Panc1 (cell line): ENCODE data around the gene KCNMA1. TPM values are rescaled to one million over a fixed set of nuclear protein-coding genes. Genes with fewer than 3 reads are reported as not detected.

Experiments
- ATAC-seq: fragments of 200-7000 bp; cut with Tn5 transposase; 2 replicates; pipeline ENCODE4 v1.9.1; 2020; ENCODE audit warnings: mild to moderate bottlenecking, moderate library complexity
- BruUV-seq: library from RNA; stranded (reverse); fragments of 400-500 nt; replicated peaks from 2 replicates; lab custom pipeline; 2021; lab: Mats Ljungman, UMichigan
- CTCF ChIA-PET: fragments of 300-600 bp; sonication (Branson Sonifier 250); formaldehyde crosslinking; loops from one replicate; lab custom pipeline; 2022; ENCODE audit warnings: antibody characterized with exemption; lab: Charles Lee
- POLR2A ChIA-PET: fragments of 300-600 bp; sonication (Branson Sonifier 250); formaldehyde crosslinking; loops from one replicate; lab custom pipeline; 2022; ENCODE audit warnings: antibody characterized with exemption; lab: Charles Lee
- DNase-seq: peaks from one replicate; pipeline ENCODE4 v3.0.0-alpha.2; 2010; ENCODE audit warnings: low read depth, low spot score
- H3K27ac ChIP-seq: 2 replicates; pipeline ENCODE4 v1.5.1; 2011; ENCODE audit warnings: mild to moderate bottlenecking, low read length, inconsistent platforms
- H3K27me3 ChIP-seq: fragments of 200-500 bp; sonication (Bioruptor generic); 2 replicates; pipeline ENCODE4 v1.6.0; 2014; ENCODE audit warnings: low read length, inconsistent platforms; ENCODE audit not compliant: control insufficient read depth, insufficient read depth
- H3K36me3 ChIP-seq: fragments of 200-500 bp; sonication (Bioruptor generic); 2 replicates; pipeline ENCODE4 v1.5.1; 2014; ENCODE audit warnings: inconsistent platforms, mild to moderate bottlenecking, low read length, moderate library complexity; ENCODE audit not compliant: control insufficient read depth, insufficient read depth
- H3K4me1 ChIP-seq: 2 replicates; pipeline ENCODE4 v1.5.1; 2011; ENCODE audit warnings: inconsistent platforms, mild to moderate bottlenecking, low read length, moderate library complexity; ENCODE audit not compliant: control insufficient read depth, insufficient read depth
- H3K4me3 ChIP-seq, 2 experiments: 2 replicates each; pipeline ENCODE4 v1.5.1; 2011 to 2012; ENCODE audit warnings: low read depth in 2 of 2, low read length in 2 of 2, mild to moderate bottlenecking in 2 of 2, inconsistent platforms in 1 of 2, moderate library complexity in 1 of 2
- H3K9me3 ChIP-seq: fragments of 200-500 bp; sonication (Bioruptor generic); 2 replicates; pipeline ENCODE4 v1.5.1; 2014; ENCODE audit warnings: low read depth, mild to moderate bottlenecking, inconsistent platforms, low read length, moderate library complexity; ENCODE audit not compliant: control insufficient read depth, insufficient read depth
- CTCF ChIP-seq: fragments of 450-650 bp; IDR thresholded peaks from 2 replicates; pipeline ENCODE4 v1.5.1; 2017; ENCODE audit warnings: mild to moderate bottlenecking
- POLR2AphosphoS5 ChIP-seq: IDR thresholded peaks from 2 replicates; pipeline ENCODE4 v1.6.1; 2012; ENCODE audit warnings: mild to moderate bottlenecking, low read depth, low read length, moderate library complexity
- REST ChIP-seq, 2 experiments: IDR thresholded peaks; 2 replicates each; pipeline ENCODE4 v1.6.1; 2011 to 2012; ENCODE audit warnings: low read depth in 2 of 2, control low read depth in 1 of 2, low read length in 1 of 2, mild to moderate bottlenecking in 1 of 2, moderate library complexity in 1 of 2; ENCODE audit not compliant: insufficient read depth in 1 of 2
- SIN3A ChIP-seq: IDR thresholded peaks from 2 replicates; pipeline ENCODE4 v1.6.1; 2012; ENCODE audit warnings: low read depth, mild to moderate bottlenecking, low read length, moderate library complexity, borderline replicate concordance; ENCODE audit not compliant: insufficient read depth
- TCF7L2 ChIP-seq: IDR thresholded peaks from 2 replicates; pipeline ENCODE4 v1.6.1; 2011; ENCODE audit warnings: mild to moderate bottlenecking, low read depth, low read length, inconsistent platforms
- in situ Hi-C: cut with HindIII; loops from 2 replicates; pipeline ENCODE4 v1.10.0; 2016; ENCODE audit warnings: low sequenced_read_pairs, low pct_unique_long_range_greater_than_20kb
- intact Hi-C: fragments of 100-400 bp; cut with micrococcal nuclease; formaldehyde crosslinking; loops from one replicate; pipeline ENCODE4 v1.10.0; 2022; ENCODE audit not compliant: unreplicated experiment
- total RNA-seq: library from RNA; stranded (reverse); gene quantifications from one replicate; pipeline ENCODE4 v1.2.1, GENCODE V29; 2021; ENCODE audit not compliant: unreplicated experiment

KCNMA1 gene
- total RNA-seq, 1 experiment from 2014 or later, result 91.9 TPM

- no peaks in the 10 kb centered on the region for H3K36me3 ChIP-seq
- no peak overlapping the region for H3K4me3 ChIP-seq
- ChIA-PET POLR2A (interaction anchor here (0.6 kb wide), 1 partner anchor 1507 kb away, joined by 7 read pairs; no protein-coding TSS in a partner anchor), CTCF (no interaction called here)
- no peaks in the 10 kb centered on the region for H3K9me3 ChIP-seq
- no TSS peak for BruUV-seq
- TF ChIP-seq CTCF (no peak), SIN3A (no peak), REST (IDR thresholded peaks at IDR 0.05; ENCODE audit: insufficient read depth in 1 of 2, low read depth in 2 of 2, low read length in 1 of 2) (no peak), TCF7L2 (no peak), POLR2AphosphoS5 (no peak)
- H3K27me3 ChIP-seq, result no peaks in the 10 kb centered on the region
- peaks cover 44% of the 10 kb centered on the region for H3K4me1 ChIP-seq
- in situ Hi-C loops (no loop called here), intact Hi-C loops (no loop called here)
- DNase-seq (peak; percentile 83), ATAC-seq (peak; percentile 92)
- peak overlapping the region; percentile 52 for H3K27ac ChIP-seq
Observed at GRCh38 chr10:77592946-77593636, 44.5 kb downstream of the KCNMA1 start.

GRCh38 chr10:77592510-77592909 lies 45.1 kb downstream of the KCNMA1 start:
- H3K9me3 ChIP-seq, result no peaks in the 10 kb centered on the region
- H3K4me1 ChIP-seq, result peaks cover 48% of the 10 kb centered on the region
- no peak; the same call in 1 of the 2 replicates for ATAC-seq
- CTCF ChIA-PET, result no interaction called here
- peak overlapping the region; percentile 52 for H3K27ac ChIP-seq
- no peak for TF ChIP-seq TCF7L2
- no peak for TF ChIP-seq CTCF
- no peak for TF ChIP-seq POLR2AphosphoS5
- no peak for TF ChIP-seq SIN3A
- no peak for TF ChIP-seq REST (IDR thresholded peaks at IDR 0.05; ENCODE audit: insufficient read depth in 1 of 2, low read depth in 2 of 2, low read length in 1 of 2)
- DNase-seq, result no peak
- no TSS peak for BruUV-seq
- intact Hi-C loops, result no loop called here
- H3K4me3 ChIP-seq, result no peak overlapping the region
- POLR2A ChIA-PET, result interaction anchor here (0.6 kb wide), 1 partner anchor 1508 kb away, joined by 7 read pairs; no protein-coding TSS in a partner anchor
- H3K27me3 ChIP-seq, result no peaks in the 10 kb centered on the region
- H3K36me3 ChIP-seq, result no peaks in the 10 kb centered on the region
- in situ Hi-C loops, result no loop called here
